ENCODE data around the gene DAZAP2.

Gene DAZAP2

GRCh38 chr12:51238510-51239334 is at the start of gene DAZAP2:
DAZAP2 (plus strand) TSS chr12:51238826; CDS start chr12:51238908, 82 bp downstream.
- Mint-ChIP-seq H3K4me3 (peak within 1 kb of the TSS; percentile 93 to 99 (median 94)), H3K4me1 (peaks cover 12% of the 10 kb centered on the region), H3K27me3 (ENCODE audit: low read depth) (no peaks in the 10 kb centered on the region), H3K9me3 (no peaks in the 10 kb centered on the region), H3K36me3 (ENCODE audit: low read depth) (peaks cover 23% of the 10 kb centered on the region), H3K27ac (peak within 1 kb of the TSS; percentile 95 to 99 (median 99))
- peak in 1 of 3 experiments; percentile 16 for TF ChIP-seq CTCF (IDR thresholded peaks at IDR 0.05; ENCODE audit: unreplicated experiment in 3 of 3)

- no peaks in the 10 kb centered on the region for H3K36me3 Mint-ChIP-seq (ENCODE audit: low read depth)
- H3K9me3 Mint-ChIP-seq, result no peaks in the 10 kb centered on the region
- peaks cover 37% of the 10 kb centered on the region for H3K4me1 Mint-ChIP-seq
- no peak overlapping the region for H3K27ac Mint-ChIP-seq
- H3K27me3 Mint-ChIP-seq (ENCODE audit: low read depth), result no peaks in the 10 kb centered on the region
- no peak for TF ChIP-seq CTCF (IDR thresholded peaks at IDR 0.05; ENCODE audit: unreplicated experiment in 3 of 3)
- H3K4me3 Mint-ChIP-seq, result no peak overlapping the region
Observed at GRCh38 chr12:51189790-51190355, 48.8 kb upstream of the DAZAP2 start.

- no peak for TF ChIP-seq CTCF (IDR thresholded peaks at IDR 0.05; ENCODE audit: unreplicated experiment in 3 of 3)
- H3K27ac Mint-ChIP-seq, result no peak overlapping the region
- no peaks in the 10 kb centered on the region for H3K27me3 Mint-ChIP-seq (ENCODE audit: low read depth)
- no peaks in the 10 kb centered on the region for H3K9me3 Mint-ChIP-seq
- no peak overlapping the region for H3K4me3 Mint-ChIP-seq
- H3K36me3 Mint-ChIP-seq (ENCODE audit: low read depth), result no peaks in the 10 kb centered on the region
- peaks cover 32% of the 10 kb centered on the region for H3K4me1 Mint-ChIP-seq
Observed at GRCh38 chr12:51190820-51191219, 47.8 kb upstream of the DAZAP2 start.

DNA sequence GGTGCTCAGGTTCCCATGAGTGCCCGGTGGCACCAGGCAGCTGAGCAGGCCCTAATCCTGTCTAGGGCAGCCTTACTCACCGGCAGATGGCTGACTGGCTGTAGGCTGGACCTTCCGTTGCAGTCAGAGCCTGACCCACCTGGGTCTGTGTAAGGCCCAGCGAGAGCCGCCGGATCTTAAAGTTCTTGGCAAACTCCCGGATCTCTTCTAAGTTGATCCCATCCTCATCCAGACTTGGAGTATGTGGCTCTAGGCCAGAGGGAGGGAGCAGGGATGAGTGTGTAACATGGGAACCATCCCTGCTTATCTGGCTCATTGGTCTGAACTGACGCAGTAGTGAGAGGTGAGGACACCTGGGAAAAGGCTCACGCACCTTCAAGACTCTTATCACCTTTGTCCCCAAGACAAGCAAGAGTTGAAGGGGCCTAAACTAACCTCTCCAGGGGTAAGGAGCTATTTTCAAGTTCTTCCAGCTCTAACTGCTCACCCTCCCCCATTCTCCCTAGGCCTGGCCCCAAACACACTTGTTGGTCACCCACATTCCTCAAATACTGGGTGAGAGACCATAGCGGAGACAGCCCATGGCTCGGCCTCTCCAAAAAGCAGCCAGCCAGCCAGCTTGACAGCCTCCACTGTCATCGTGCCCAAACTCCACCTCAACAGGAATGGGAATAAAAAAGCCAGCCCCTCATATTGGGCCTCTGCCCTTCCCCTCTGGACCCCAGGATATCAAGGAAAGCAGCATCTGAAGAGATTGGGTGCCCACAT is 46.9 kb upstream of the DAZAP2 start:
- no peak for TF ChIP-seq CTCF (IDR thresholded peaks at IDR 0.05; ENCODE audit: unreplicated experiment in 3 of 3)
- Mint-ChIP-seq H3K36me3 (ENCODE audit: low read depth) (no peaks in the 10 kb centered on the region), H3K9me3 (no peaks in the 10 kb centered on the region), H3K4me1 (peaks cover 32% of the 10 kb centered on the region), H3K27ac (no peak overlapping the region), H3K27me3 (ENCODE audit: low read depth) (no peaks in the 10 kb centered on the region), H3K4me3 (no peak overlapping the region)

DNA sequence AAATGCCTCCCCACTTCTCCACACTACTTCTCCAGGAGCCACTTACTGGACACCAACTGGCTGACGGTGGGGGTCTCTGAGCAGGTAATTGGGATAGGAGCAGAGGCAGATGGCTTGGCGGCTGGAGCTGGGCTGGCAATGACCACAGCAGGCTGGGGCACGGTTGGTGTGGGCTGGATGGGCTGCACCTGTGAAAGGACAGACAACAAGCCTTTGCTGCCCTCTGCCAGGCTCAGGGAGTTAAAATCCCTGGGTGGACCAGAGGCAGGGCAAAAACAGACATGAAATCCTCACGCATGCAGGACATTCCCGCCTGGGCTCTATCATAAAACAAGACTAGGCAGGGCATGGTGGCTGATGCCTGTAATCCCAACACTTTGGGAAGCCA is 46.3 kb upstream of the DAZAP2 start:
- Mint-ChIP-seq H3K4me3 (no peak overlapping the region), H3K36me3 (ENCODE audit: low read depth) (no peaks in the 10 kb centered on the region), H3K27me3 (ENCODE audit: low read depth) (no peaks in the 10 kb centered on the region), H3K9me3 (no peaks in the 10 kb centered on the region), H3K27ac (no peak overlapping the region), H3K4me1 (peaks cover 29% of the 10 kb centered on the region)
- no peak for TF ChIP-seq CTCF (IDR thresholded peaks at IDR 0.05; ENCODE audit: unreplicated experiment in 3 of 3)
